Lower lobe of right lung (tissue), 2 donors: ENCODE data around the gene LRRC17. TPM values are rescaled to one million over a fixed set of nuclear protein-coding genes. Genes with fewer than 3 reads are reported as not detected.
"Not testable (repeated sequence)": the region's sequence is repeated elsewhere in the genome, so short reads cannot be mapped to it uniquely, and the experiment has no call there.

Experiments used
- ATAC-seq, 2 donors: fragments of 200-7000 bp; cut with Tn5 transposase; one replicate each; pipeline ENCODE4 v1.9.1; 2020 to 2022; ENCODE audit warnings: mild to moderate bottlenecking in 2 of 2, moderate library complexity in 2 of 2
- DNase-seq: peaks from one replicate; pipeline ENCODE4 v3.0.0-alpha.2; 2020
- H3K27ac ChIP-seq: fragments of 200-600 bp; one replicate; pipeline ENCODE4 v1.8.0; 2022
- H3K27me3 ChIP-seq: fragments of 200-600 bp; one replicate; pipeline ENCODE4 v1.8.0; 2022; ENCODE audit warnings: low read depth
- H3K36me3 ChIP-seq: fragments of 200-600 bp; one replicate; pipeline ENCODE4 v1.8.0; 2022; ENCODE audit warnings: mild to moderate bottlenecking
- H3K4me1 ChIP-seq: fragments of 200-600 bp; one replicate; pipeline ENCODE4 v1.8.0; 2022
- H3K4me3 ChIP-seq: fragments of 200-600 bp; one replicate; pipeline ENCODE4 v1.8.0; 2022; ENCODE audit warnings: mild to moderate bottlenecking
- H3K9me3 ChIP-seq: fragments of 200-600 bp; one replicate; pipeline ENCODE4 v1.8.0; 2022
- intact Hi-C: fragments of 100-400 bp; cut with DNase I; formaldehyde crosslinking; loops from one replicate; pipeline ENCODE4 v1.11.0; 2022
- total RNA-seq: library from RNA; stranded (reverse); fragmentation: NEBNext Ultra II Directional; extraction: Animal tissue kit (Norgen Biotek cat#: 25700); gene quantifications from one replicate; pipeline ENCODE4 v1.2.1, GENCODE V29; 2021
- TF ChIP-seq, protein P1 (sequence below): fragments of 200-600 bp; IDR thresholded peaks from one replicate; pipeline ENCODE4 v1.8.0; 2022; ENCODE audit warnings: antibody characterized with exemption, mild to moderate bottlenecking
- donor health status: DM: no; HTN: yes; CAD: no; lungs with severe emphysema.

LRRC17 gene
- total RNA-seq, 1 donor from 2014 or later, result 1.5 TPM

DNA sequence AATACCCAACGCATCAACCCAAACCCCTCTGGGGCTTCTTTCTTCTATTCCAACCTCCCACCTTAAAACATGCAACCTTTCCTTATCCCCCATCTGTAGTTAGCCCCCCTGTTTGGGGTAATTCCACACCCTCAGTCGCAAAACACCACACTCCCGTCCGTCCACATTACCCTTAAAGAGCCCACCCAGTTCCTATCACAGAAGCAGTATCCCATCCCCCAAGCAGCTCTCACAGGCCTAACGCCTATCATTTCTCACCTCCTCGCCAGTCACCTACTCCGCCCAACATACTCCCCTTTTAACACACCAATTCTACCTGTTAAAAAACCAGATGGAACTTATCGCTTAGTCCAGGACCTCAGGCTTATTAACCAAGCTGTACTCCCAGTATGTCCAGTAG is 63.7 kb downstream of the LRRC17 start:
- ATAC-seq, result no peak
- no peaks in the 10 kb centered on the region for H3K27me3 ChIP-seq
- no peaks in the 10 kb centered on the region for H3K4me1 ChIP-seq
- DNase-seq, result no peak
- no peak overlapping the region for H3K4me3 ChIP-seq
- peaks cover 5% of the 10 kb centered on the region for H3K9me3 ChIP-seq
- TF ChIP-seq, protein P1, sequence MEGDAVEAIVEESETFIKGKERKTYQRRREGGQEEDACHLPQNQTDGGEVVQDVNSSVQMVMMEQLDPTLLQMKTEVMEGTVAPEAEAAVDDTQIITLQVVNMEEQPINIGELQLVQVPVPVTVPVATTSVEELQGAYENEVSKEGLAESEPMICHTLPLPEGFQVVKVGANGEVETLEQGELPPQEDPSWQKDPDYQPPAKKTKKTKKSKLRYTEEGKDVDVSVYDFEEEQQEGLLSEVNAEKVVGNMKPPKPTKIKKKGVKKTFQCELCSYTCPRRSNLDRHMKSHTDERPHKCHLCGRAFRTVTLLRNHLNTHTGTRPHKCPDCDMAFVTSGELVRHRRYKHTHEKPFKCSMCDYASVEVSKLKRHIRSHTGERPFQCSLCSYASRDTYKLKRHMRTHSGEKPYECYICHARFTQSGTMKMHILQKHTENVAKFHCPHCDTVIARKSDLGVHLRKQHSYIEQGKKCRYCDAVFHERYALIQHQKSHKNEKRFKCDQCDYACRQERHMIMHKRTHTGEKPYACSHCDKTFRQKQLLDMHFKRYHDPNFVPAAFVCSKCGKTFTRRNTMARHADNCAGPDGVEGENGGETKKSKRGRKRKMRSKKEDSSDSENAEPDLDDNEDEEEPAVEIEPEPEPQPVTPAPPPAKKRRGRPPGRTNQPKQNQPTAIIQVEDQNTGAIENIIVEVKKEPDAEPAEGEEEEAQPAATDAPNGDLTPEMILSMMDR, result no peak
- no peak overlapping the region for H3K27ac ChIP-seq
- intact Hi-C loops, result no loop called here
- no peaks in the 10 kb centered on the region for H3K36me3 ChIP-seq

DNA sequence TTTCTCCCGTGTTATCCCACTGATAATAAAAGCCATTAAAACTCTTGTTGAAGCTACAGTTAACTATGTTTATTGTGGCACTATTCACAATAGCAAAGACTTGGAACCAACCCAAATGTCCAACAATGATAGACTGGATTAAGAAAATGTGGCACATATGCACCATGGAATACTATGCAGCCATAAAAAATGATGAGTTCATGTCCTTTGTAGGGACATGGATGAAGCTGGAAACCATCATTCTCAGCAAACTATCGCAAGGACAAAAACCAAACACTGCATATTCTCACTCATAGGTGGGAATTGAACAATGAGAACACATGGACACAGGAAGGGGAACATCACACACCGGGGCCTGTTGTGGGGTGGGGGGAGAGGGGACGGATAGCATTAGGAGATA is 64.8 kb downstream of the LRRC17 start:
- H3K27me3 ChIP-seq, ATAC-seq, H3K36me3 ChIP-seq, DNase-seq, H3K4me1 ChIP-seq, H3K4me3 ChIP-seq, H3K27ac ChIP-seq, H3K9me3 ChIP-seq, intact Hi-C loops: not testable (repeated sequence)

DNA sequence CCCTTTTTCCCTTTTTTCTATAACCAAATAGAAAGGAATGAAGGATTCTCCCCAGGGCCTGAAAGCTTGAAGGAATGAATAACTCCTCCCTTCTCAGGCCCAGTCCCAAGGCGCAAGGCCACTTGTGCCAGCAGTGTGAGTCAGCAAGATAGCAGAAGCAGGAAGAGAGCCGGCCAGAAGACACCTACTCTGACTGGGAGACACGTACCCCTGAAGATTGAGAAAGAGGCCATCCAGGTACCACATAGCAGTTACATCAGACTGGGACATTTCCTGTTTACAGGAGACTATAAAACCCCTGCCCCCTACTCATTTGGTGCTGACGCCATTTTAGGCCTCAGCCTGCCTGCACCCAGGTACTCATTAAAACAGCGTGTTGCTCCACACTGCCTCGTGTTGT is 65.5 kb downstream of the LRRC17 start:
- Histone ChIP-seq H3K4me3 (no peak overlapping the region), H3K27ac (no peak overlapping the region), H3K27me3 (no peaks in the 10 kb centered on the region), H3K4me1 (no peaks in the 10 kb centered on the region), H3K9me3 (peaks cover 5% of the 10 kb centered on the region), H3K36me3 (no peaks in the 10 kb centered on the region)
- DNase-seq, result no peak
- intact Hi-C loops, result no loop called here
- ATAC-seq, result no peak
- TF ChIP-seq, protein P1, result no peak

DNA sequence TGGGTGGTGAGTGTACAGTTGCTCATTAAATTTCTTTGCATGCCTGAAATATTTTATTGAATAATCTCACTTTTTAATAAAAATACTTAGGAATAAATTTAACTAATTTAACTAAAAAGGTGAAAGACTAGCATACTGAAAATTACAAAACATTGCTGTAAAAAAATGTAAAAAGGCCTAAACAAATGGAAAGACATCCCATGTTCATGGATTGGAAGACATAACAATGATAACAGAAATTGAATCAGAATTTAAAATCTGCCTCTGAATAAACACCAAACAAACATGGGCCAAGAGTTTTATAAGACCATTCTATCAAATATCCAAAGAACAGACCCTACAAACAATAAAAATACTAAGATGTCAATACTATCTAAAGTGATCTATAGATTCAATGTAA is 66.9 kb downstream of the LRRC17 start:
- intact Hi-C loops, result no loop called here

DNA sequence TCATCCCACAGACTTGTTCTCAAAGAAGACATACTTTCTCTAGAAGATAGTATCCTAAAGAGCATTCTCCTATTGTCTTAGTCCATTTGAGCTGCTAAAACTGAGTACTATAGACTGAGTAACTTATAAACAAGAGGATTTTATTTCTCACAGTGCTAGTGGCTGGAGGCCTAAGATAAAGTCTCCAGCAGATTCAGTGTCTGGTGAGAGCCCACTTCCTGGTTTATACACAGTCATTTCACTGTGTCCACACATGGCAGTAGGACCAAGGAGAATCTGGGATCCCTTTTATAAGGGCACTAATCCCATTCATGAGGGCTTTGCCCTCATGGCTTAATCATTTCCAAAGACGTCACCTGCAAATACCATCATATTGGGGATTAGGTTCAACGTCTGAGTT is 68.7 kb downstream of the LRRC17 start:
- Histone ChIP-seq H3K27me3 (no peaks in the 10 kb centered on the region), H3K4me3 (no peak overlapping the region), H3K27ac (no peak overlapping the region), H3K36me3 (no peaks in the 10 kb centered on the region), H3K4me1 (no peaks in the 10 kb centered on the region), H3K9me3 (peaks cover 5% of the 10 kb centered on the region)
- no peak for DNase-seq
- intact Hi-C loops, result no loop called here
- no peak for ATAC-seq
- TF ChIP-seq, protein P1, result no peak

More for the DNA sequence above, 66.9 kb downstream of the LRRC17 start:
- Histone ChIP-seq H3K9me3 (peaks cover 5% of the 10 kb centered on the region), H3K36me3 (no peaks in the 10 kb centered on the region), H3K27ac (no peak overlapping the region), H3K27me3 (no peaks in the 10 kb centered on the region), H3K4me1 (no peaks in the 10 kb centered on the region), H3K4me3 (no peak overlapping the region)
- no peak for DNase-seq
- no peak for ATAC-seq
- TF ChIP-seq, protein P1, result no peak

DNA sequence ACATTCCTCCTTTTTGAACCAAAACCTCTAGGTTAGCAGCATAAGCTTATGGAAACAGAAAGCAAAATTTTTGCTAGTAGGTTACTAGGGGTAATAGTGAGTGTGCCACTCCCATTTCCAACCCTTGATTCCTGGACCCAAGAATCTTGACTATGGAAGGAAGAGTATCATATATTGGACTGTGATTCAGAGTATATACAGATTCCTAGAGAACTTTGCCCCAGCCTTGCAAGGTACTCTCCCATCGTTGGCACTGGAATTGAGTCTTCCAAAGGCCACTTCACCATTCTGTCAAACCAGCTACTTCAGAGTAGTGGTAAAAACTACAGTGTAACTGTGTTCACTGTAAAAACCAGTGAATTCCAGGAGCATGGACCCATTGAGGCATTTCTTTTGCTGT is 69.4 kb downstream of the LRRC17 start:
- DNase-seq, result no peak
- Histone ChIP-seq H3K4me3 (no peak overlapping the region), H3K27ac (no peak overlapping the region), H3K36me3 (no peaks in the 10 kb centered on the region), H3K27me3 (no peaks in the 10 kb centered on the region), H3K4me1 (no peaks in the 10 kb centered on the region), H3K9me3 (peaks cover 5% of the 10 kb centered on the region)
- TF ChIP-seq, protein P1, result no peak
- intact Hi-C loops, result no loop called here
- ATAC-seq, result no peak
